Stomach (tissue), 4 donors: Measurements from ENCODE around the gene CHCHD3.
"Not testable (repeated sequence)": the region's sequence is repeated elsewhere in the genome, so short reads cannot be mapped to it uniquely, and the experiment has no call there.

Source experiments
- EP300 ChIP-seq: sonication (generic); formaldehyde crosslinking; IDR thresholded peaks from one replicate; pipeline ENCODE4 v1.6.1; 2017; ENCODE audit warnings: antibody characterized with exemption
- POLR2A ChIP-seq, 4 donors: fragments of 450-650 bp; IDR thresholded peaks; one replicate each; pipeline ENCODE4 v1.6.1; 2016; ENCODE audit warnings: antibody characterized with exemption in 4 of 4, control low read depth in 2 of 4, mild to moderate bottlenecking in 1 of 4, moderate library complexity in 1 of 4
- POLR2AphosphoS5 ChIP-seq, 3 donors: sonication (generic); formaldehyde crosslinking; IDR thresholded peaks; one replicate each; pipeline ENCODE4 v1.6.1; 2016; ENCODE audit warnings: antibody characterized with exemption in 3 of 3
- TF ChIP-seq, protein P1 (sequence below), 7 experiments: fragments of 450-650 bp in 4 of 7; fragments of 200-600 bp in 3 of 7; sonication (generic) in 3 of 7; IDR thresholded peaks; one replicate each; pipeline ENCODE4 v1.5.1; 2016 to 2019; ENCODE audit warnings: antibody characterized with exemption in 7 of 7, control low read depth in 2 of 7, mild to moderate bottlenecking in 1 of 7

DNA sequence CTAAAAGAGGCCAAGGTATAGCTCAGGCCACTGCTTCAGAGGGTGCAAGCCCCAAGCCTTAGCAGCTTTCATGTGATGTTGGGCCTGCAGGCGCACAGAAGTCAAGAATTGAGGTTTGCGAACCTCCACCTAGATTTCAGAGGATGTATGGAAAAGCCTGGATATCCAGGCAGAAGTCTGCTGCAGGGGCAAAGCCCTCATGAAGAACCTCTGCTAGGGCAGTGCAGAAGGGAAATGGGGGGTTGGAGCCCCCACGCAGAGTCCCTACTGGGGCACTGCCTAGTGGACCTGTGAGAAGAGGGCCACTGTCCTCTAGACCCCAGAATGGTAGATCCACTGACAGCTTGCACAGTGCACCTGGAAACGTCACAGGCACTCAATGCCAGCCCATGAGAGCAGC lies 189.1 kb downstream of the CHCHD3 start:
- not testable (repeated sequence) for TF ChIP-seq EP300; POLR2A (IDR thresholded peaks at IDR 0.05); POLR2AphosphoS5 (IDR thresholded peaks at IDR 0.05)
- TF ChIP-seq, protein P1, sequence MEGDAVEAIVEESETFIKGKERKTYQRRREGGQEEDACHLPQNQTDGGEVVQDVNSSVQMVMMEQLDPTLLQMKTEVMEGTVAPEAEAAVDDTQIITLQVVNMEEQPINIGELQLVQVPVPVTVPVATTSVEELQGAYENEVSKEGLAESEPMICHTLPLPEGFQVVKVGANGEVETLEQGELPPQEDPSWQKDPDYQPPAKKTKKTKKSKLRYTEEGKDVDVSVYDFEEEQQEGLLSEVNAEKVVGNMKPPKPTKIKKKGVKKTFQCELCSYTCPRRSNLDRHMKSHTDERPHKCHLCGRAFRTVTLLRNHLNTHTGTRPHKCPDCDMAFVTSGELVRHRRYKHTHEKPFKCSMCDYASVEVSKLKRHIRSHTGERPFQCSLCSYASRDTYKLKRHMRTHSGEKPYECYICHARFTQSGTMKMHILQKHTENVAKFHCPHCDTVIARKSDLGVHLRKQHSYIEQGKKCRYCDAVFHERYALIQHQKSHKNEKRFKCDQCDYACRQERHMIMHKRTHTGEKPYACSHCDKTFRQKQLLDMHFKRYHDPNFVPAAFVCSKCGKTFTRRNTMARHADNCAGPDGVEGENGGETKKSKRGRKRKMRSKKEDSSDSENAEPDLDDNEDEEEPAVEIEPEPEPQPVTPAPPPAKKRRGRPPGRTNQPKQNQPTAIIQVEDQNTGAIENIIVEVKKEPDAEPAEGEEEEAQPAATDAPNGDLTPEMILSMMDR (IDR thresholded peaks at IDR 0.05): not testable (repeated sequence)
